ENCODE measurements around the gene RASSF3. TPM values are rescaled to one million over a fixed set of nuclear protein-coding genes. Genes with fewer than 3 reads are reported as not detected.

The RASSF3 gene
- total and polyA plus RNA-seq, 10 of the 15 experiments (the other 5 are each of a cell fraction or from before 2014, with no cell fraction given): 6.9 to 62.4 (median 30.3) TPM

- H3K36me3 ChIP-seq (ENCODE audit: control insufficient read depth in 2 of 2, insufficient read depth in 2 of 2, low read length in 1 of 2): peaks cover 0 to 12% of the 10 kb centered on the region in 2 experiments; a peak in 2 of 4 replicates
- no peaks in the 10 kb centered on the region for H3K79me2 ChIP-seq (ENCODE audit: control insufficient read depth, insufficient read depth, low read length)
- ChIA-PET CTCF (interaction anchor here (1.7 kb wide), 1 partner anchor 59 kb away, joined by 4 read pairs; no protein-coding TSS in a partner anchor), POLR2A (no interaction called here), SMC1A (ENCODE audit: uncharacterized antibody, unreplicated experiment) (interaction anchor here (0.6 to 1.8 kb wide), 4 partner anchors 13 to 473 kb away, joined by 3 to 5 read pairs (median 4); no protein-coding TSS in a partner anchor), RAD21 (ENCODE audit: unreplicated experiment) (interaction anchor here (0.6 kb wide), 1 partner anchor 181 kb away, joined by 3 read pairs; no protein-coding TSS in a partner anchor)
- DNase-seq (ENCODE audit: low read depth, low spot score) (no peak), FAIRE-seq (no peak), ATAC-seq (no peak)
- no peak overlapping the region for H3K4me3 ChIP-seq
- 100% methylated on average over 1 of the region's 1 CpG for WGBS (ENCODE audit: insufficient coverage, insufficient replicate concordance, low lambda C conversion rate, missing lambda C conversion rate)
- H4K20me1 ChIP-seq (ENCODE audit: control insufficient read depth, insufficient read depth): no peaks in the 10 kb centered on the region
- H3K9ac ChIP-seq (ENCODE audit: control insufficient read depth, insufficient read depth, low read length): no peak overlapping the region
- no peak for TF ChIP-seq POLR2A (IDR thresholded peaks at IDR 0.05; ENCODE audit: low read depth, low read length)
- TF ChIP-seq E4F1 (IDR thresholded peaks at IDR 0.05; ENCODE audit: borderline replicate concordance, partially characterized antibody): no peak
- no peak for TF ChIP-seq ZNF24 (IDR thresholded peaks at IDR 0.05)
- no peak for TF ChIP-seq FOXK2 (IDR thresholded peaks at IDR 0.05)
- no peak for TF ChIP-seq NFXL1 (IDR thresholded peaks at IDR 0.05; ENCODE audit: borderline replicate concordance)
- TF ChIP-seq HSF1 (IDR thresholded peaks at IDR 0.05; ENCODE audit: low read depth, low read length): no peak
- TF ChIP-seq STAT1 (conservative IDR thresholded peaks at IDR 0.05): no peak
- TF ChIP-seq MEF2A (IDR thresholded peaks at IDR 0.05; ENCODE audit: insufficient read depth, low read depth, low read length): no peak
- TF ChIP-seq REST (IDR thresholded peaks at IDR 0.05; ENCODE audit: low read depth, low read length): no peak
- TF ChIP-seq RBBP5 (conservative IDR thresholded peaks at IDR 0.05): no peak
- TF ChIP-seq ETV6 (conservative IDR thresholded peaks at IDR 0.05 in 1 of 2, IDR thresholded peaks at IDR 0.05 in 1 of 2; ENCODE audit: borderline replicate concordance in 1 of 2, low read depth in 1 of 2): no peak
- no peak for TF ChIP-seq RUNX3 (IDR thresholded peaks at IDR 0.05; ENCODE audit: low read length)
- no peak overlapping the region for H3K27ac ChIP-seq (ENCODE audit: control insufficient read depth, insufficient read depth)
- no TSS peak for BruUV-seq (replicated peaks)
- in situ Hi-C loops (cut with MboI): no loop called here
- no peaks in the 10 kb centered on the region for H3K9me3 ChIP-seq (replicated peaks; ENCODE audit: control insufficient read depth, insufficient read depth, low read length)
- H3K27me3 ChIP-seq (replicated peaks in 1 of 2; ENCODE audit: control insufficient read depth in 2 of 2, insufficient read depth in 2 of 2, low read length in 1 of 2): no peaks in the 10 kb centered on the region
- H2AFZ ChIP-seq (ENCODE audit: control insufficient read depth, low read depth, low read length): no peak overlapping the region
- no peaks in the 10 kb centered on the region for H3K4me1 ChIP-seq (ENCODE audit: control insufficient read depth, insufficient read depth, low read length)
- intact Hi-C loops (cut with micrococcal nuclease; ENCODE audit: unreplicated experiment): no loop called here
- no peak overlapping the region for H3K4me2 ChIP-seq (ENCODE audit: control insufficient read depth, insufficient read depth)
These were observed 126.5 kb downstream of the RASSF3 start for GRCh38 chr12:64736771-64737170.
